HG03103 (cell line): ENCODE results near the gene DOCK6.

ENCODE experiments used
- ATAC-seq: cut with Tn5 transposase; IDR thresholded peaks from one replicate; pipeline ENCODE4 v1.9.1; 2021; ENCODE audit warnings: low read depth; ENCODE audit not compliant: unreplicated experiment

DOCK6 gene

DNA sequence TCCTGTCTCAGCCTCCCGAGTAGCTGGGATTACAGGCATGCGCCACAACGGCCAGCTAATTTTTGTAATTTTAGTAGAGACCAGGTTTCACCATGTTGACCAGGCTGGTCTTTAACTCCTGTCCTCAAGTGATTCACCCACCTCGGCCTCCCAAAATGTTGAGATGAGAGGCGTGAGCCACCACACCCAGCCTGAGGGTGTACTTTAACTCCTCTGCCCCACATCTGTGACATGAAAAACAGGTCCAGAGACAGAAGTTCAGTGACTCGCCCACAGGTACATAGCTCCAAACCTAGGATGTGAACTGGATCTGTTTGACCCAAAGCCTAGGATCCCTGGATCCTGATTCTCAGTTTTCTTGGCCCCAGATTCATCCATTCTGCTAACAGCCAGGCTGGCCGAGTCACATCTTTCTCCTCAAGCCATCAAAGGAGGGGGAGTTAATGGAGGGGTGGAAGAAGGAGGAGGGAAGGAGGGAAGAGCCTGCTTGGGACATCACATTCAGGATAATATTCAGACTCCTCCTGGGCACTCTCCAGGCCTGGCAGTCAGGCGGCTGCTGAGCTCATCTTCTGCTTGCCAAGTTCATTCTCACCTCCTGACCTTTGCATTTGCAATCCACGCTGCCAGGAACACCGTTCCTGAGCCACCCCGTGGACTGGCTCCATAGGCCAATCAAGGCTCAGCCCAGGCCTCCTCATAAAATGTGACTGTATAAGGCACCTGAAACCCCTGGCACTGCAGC is 109.8 kb downstream of the DOCK6 start:
- ATAC-seq: no peak

DNA sequence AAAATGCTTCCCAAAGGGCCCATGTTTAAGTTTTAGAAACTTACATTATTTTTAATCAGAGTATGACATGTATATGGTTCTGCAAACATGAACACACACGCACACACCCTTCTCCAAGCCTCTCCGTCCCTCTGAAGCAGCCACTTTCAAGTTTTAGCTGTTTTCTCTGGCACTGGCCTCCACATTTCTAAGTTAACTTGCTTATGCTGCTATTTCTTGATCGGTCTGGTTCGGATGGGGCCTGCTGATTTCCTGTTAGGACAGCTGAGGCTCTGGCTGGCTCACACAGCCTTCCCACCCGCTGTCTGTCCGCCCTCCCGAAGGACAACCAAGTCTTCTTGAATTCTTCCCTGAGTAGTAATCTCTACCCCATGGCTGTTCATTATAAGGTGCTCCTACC is 111.1 kb downstream of the DOCK6 start:
- ATAC-seq: no peak
